B cell (primary cell): ENCODE measurements around the gene ZNF57. TPM values are rescaled to one million over a fixed set of nuclear protein-coding genes. Genes with fewer than 3 reads are reported as not detected.

ENCODE experiments used
- ATAC-seq: fragments of 200-7000 bp; cut with Tn5 transposase; one replicate; pipeline ENCODE4 v1.10.0; 2021; ENCODE audit warnings: low read depth, mild to moderate bottlenecking, moderate number of reproducible peaks, moderate library complexity
- CTCF ChIA-PET: fragments of 350-600 bp; sonication (Branson Sonifier 250); formaldehyde crosslinking; loops from one replicate; lab custom pipeline; 2021; ENCODE audit warnings: antibody characterized with exemption, inconsistent platforms; lab: Charles Lee
- POLR2A ChIA-PET: fragments of 350-600 bp; sonication (Branson Sonifier 250); formaldehyde crosslinking; loops from one replicate; lab custom pipeline; 2021; ENCODE audit warnings: antibody characterized with exemption; lab: Charles Lee
- DNase-seq: peaks from one replicate; pipeline ENCODE4 v3.0.0; 2013
- H2AFZ ChIP-seq: 2 replicates; pipeline ENCODE4 v1.6.1; 2012; ENCODE audit warnings: mild to moderate bottlenecking, low read depth, low read length; ENCODE audit not compliant: insufficient read depth, poor library complexity, severe bottlenecking
- H3K27ac ChIP-seq, 2 donors: 1 replicate in 1 of 2; 2 replicates in 1 of 2; pipeline ENCODE4 v1.5.1; 2012 to 2013; ENCODE audit warnings: low read length in 2 of 2, mild to moderate bottlenecking in 2 of 2, moderate library complexity in 1 of 2
- H3K27me3 ChIP-seq, 4 experiments: fragments of 200-600 bp in 1 of 4; sonication (generic) in 1 of 4; replicated peaks in 1 of 4; 1 replicate in 2 of 4; 2 replicates in 2 of 4; pipeline versions ENCODE4 v1.6.1 to v1.7.0; 2013 to 2016; ENCODE audit warnings: low read length in 3 of 4, mild to moderate bottlenecking in 2 of 4, mixed read lengths in 1 of 4, moderate library complexity in 1 of 4; ENCODE audit not compliant: insufficient read depth in 4 of 4, control insufficient read depth in 3 of 4; ENCODE audit errors: control extremely low read depth in 1 of 4
- H3K36me3 ChIP-seq, 2 experiments: replicated peaks in 1 of 2; 1 replicate in 1 of 2; 2 replicates in 1 of 2; pipeline versions ENCODE4 v1.6.1 to v1.7.1; 2013; ENCODE audit warnings: low read length in 1 of 2; ENCODE audit not compliant: insufficient read depth in 2 of 2, control insufficient read depth in 1 of 2; ENCODE audit errors: control extremely low read depth in 1 of 2, extremely low read depth in 1 of 2
- H3K4me1 ChIP-seq, 2 donors: fragments of 200-600 bp in 1 of 2; sonication (generic) in 1 of 2; 1 replicate in 1 of 2; 2 replicates in 1 of 2; pipeline versions ENCODE4 v1.5.1 to v1.6.1; 2013 to 2017; ENCODE audit warnings: low read length in 2 of 2; ENCODE audit not compliant: control insufficient read depth in 2 of 2, insufficient read depth in 2 of 2
- H3K4me2 ChIP-seq: replicated peaks from 2 replicates; pipeline ENCODE3; 2012; ENCODE audit warnings: mild to moderate bottlenecking, low read depth, low read length; ENCODE audit not compliant: poor library complexity, severe bottlenecking
- H3K4me3 ChIP-seq, 5 experiments: fragments of 200-600 bp in 1 of 5; sonication (generic) in 1 of 5; 1 replicate in 3 of 5; 2 replicates in 2 of 5; pipeline versions ENCODE4 v1.5.1 to v1.7.0; 2011 to 2016; ENCODE audit warnings: low read length in 4 of 5, mild to moderate bottlenecking in 4 of 5, low read depth in 2 of 5, control low read depth in 1 of 5, moderate library complexity in 1 of 5; ENCODE audit not compliant: insufficient read depth in 1 of 5; ENCODE audit errors: control extremely low read depth in 1 of 5, extremely low read depth in 1 of 5
- H3K79me2 ChIP-seq: fragments of 200-600 bp; sonication (generic); one replicate; pipeline ENCODE4 v1.6.0; 2016; ENCODE audit warnings: low read length; ENCODE audit not compliant: control insufficient read depth, insufficient read depth
- H3K9ac ChIP-seq: fragments of 200-600 bp; sonication (generic); 2 replicates; pipeline ENCODE4 v1.6.1; 2017; ENCODE audit warnings: mild to moderate bottlenecking, low read length, moderate library complexity
- H3K9me3 ChIP-seq, 3 donors: one replicate each; pipeline versions ENCODE4 v1.6.1 to v1.7.1; 2013; ENCODE audit warnings: low read length in 2 of 3; ENCODE audit not compliant: control insufficient read depth in 2 of 3, insufficient read depth in 1 of 3; ENCODE audit errors: control extremely low read depth in 1 of 3
- H4K20me1 ChIP-seq: 2 replicates; pipeline ENCODE4 v1.6.0; 2012; ENCODE audit warnings: mild to moderate bottlenecking, low read length; ENCODE audit not compliant: insufficient read depth, control insufficient read depth, poor library complexity, severe bottlenecking
- H3K27ac Mint-ChIP-seq: one replicate; pipeline ENCODE4 v1.8.0; 2021; ENCODE audit warnings: mixed read lengths
- H3K27me3 Mint-ChIP-seq: one replicate; pipeline ENCODE4 v1.8.0; 2021; ENCODE audit warnings: mixed read lengths
- H3K4me1 Mint-ChIP-seq: one replicate; pipeline ENCODE4 v1.8.0; 2021; ENCODE audit warnings: mixed read lengths
- H3K4me3 Mint-ChIP-seq: one replicate; pipeline ENCODE4 v1.8.0; 2021; ENCODE audit warnings: mixed read lengths
- H3K9me3 Mint-ChIP-seq: one replicate; pipeline ENCODE4 v1.8.0; 2022; ENCODE audit warnings: mixed read lengths; ENCODE audit not compliant: insufficient read depth
- CTCF ChIP-seq: fragments of 200-600 bp; IDR thresholded peaks from one replicate; pipeline ENCODE4 v1.8.0; 2022; ENCODE audit warnings: antibody characterized with exemption, mild to moderate bottlenecking
- EZH2 ChIP-seq: IDR thresholded peaks from 2 replicates; pipeline ENCODE4 v1.6.1; 2012; ENCODE audit warnings: borderline replicate concordance, low read depth, mild to moderate bottlenecking, moderate library complexity, low read length; ENCODE audit not compliant: insufficient read depth, poor library complexity, severe bottlenecking
- WGBS: methylation state at CpG from one replicate; pipeline ENCODE4 v1.1.5; 2013; ENCODE audit warnings: missing lambda C conversion rate; ENCODE audit not compliant: insufficient coverage; 5-methylcytosine and 5-hydroxymethylcytosine counted together
- intact Hi-C: fragments of 100-400 bp; cut with micrococcal nuclease; formaldehyde crosslinking; loops from one replicate; pipeline ENCODE4 v1.10.0; 2022
- polyA plus RNA-seq: library from polyadenylated mRNA; depleted of rRNA; stranded (reverse); fragments of >200 nt; gene quantifications from 2 replicates; pipeline ENCODE4 v1.2.3, GENCODE V29; 2012
- total RNA-seq, 2 donors: library from RNA; stranded (reverse); fragments of 120-200 nt in 1 of 2; gene quantifications; 1 replicate in 1 of 2; 2 replicates in 1 of 2; pipeline versions ENCODE4 v1.2.3 to v1.2.4, GENCODE V29; 2013 to 2022

The ZNF57 gene
- total and polyA plus RNA-seq, 2 donors (not counting 1 experiment from before 2014, with no cell fraction given): 1.4 to 3.4 TPM

GRCh38 chr19:2858864-2859263 is 41.9 kb upstream of the ZNF57 start:
- DNase-seq: no peak
- no peak overlapping the region for H3K9ac ChIP-seq
- POLR2A ChIA-PET: interaction anchor here (0.6 kb wide), 1 partner anchor 677 kb away, joined by 7 read pairs; no protein-coding TSS in a partner anchor
- intact Hi-C loops: no loop called here
- H3K27ac Mint-ChIP-seq: no peak overlapping the region
- H3K79me2 ChIP-seq: no peaks in the 10 kb centered on the region
- peaks cover 11 to 15% (median 13%) of the 10 kb centered on the region in 3 donors for H3K9me3 ChIP-seq
- H3K27me3 Mint-ChIP-seq: no peaks in the 10 kb centered on the region
- no peaks in the 10 kb centered on the region for H3K27me3 ChIP-seq
- H3K9me3 Mint-ChIP-seq: peaks cover 4% of the 10 kb centered on the region
- no peaks in the 10 kb centered on the region for H4K20me1 ChIP-seq
- H3K4me3 ChIP-seq: no peak overlapping the region
- peaks cover 3 to 8% of the 10 kb centered on the region in 2 experiments for H3K36me3 ChIP-seq
- 90% methylated on average over 21 of the region's 27 CpGs for WGBS
- CTCF ChIA-PET: no interaction called here
- H3K4me1 ChIP-seq: no peaks in the 10 kb centered on the region
- H3K4me1 Mint-ChIP-seq: peaks cover 8% of the 10 kb centered on the region
- no peak overlapping the region for H3K27ac ChIP-seq
- no peak for ATAC-seq
- H2AFZ ChIP-seq: no peak overlapping the region
- TF ChIP-seq EZH2 (no peak), CTCF (no peak)
- no peak overlapping the region for H3K4me3 Mint-ChIP-seq
- no peak overlapping the region for H3K4me2 ChIP-seq

GRCh38 chr19:2863816-2864215 is 36.9 kb upstream of the ZNF57 start:
- DNase-seq: no peak
- ChIA-PET CTCF (no interaction called here), POLR2A (no interaction called here)
- no peak overlapping the region for H2AFZ ChIP-seq
- Mint-ChIP-seq H3K9me3 (no peaks in the 10 kb centered on the region), H3K4me3 (no peak overlapping the region), H3K27ac (no peak overlapping the region), H3K27me3 (peaks cover 9% of the 10 kb centered on the region), H3K4me1 (peaks cover 2% of the 10 kb centered on the region)
- H3K9ac ChIP-seq: no peak overlapping the region
- no peaks in the 10 kb centered on the region for H3K36me3 ChIP-seq
- H3K4me2 ChIP-seq: no peak overlapping the region
- H3K79me2 ChIP-seq: no peaks in the 10 kb centered on the region
- no peak for ATAC-seq
- H3K4me1 ChIP-seq: no peaks in the 10 kb centered on the region
- H3K9me3 ChIP-seq: peaks cover 0 to 14% (median 0%) of the 10 kb centered on the region in 3 donors
- no peak overlapping the region for H3K4me3 ChIP-seq
- H4K20me1 ChIP-seq: no peaks in the 10 kb centered on the region
- 92% methylated on average over 9 of the region's 10 CpGs for WGBS
- no peaks in the 10 kb centered on the region for H3K27me3 ChIP-seq
- intact Hi-C loops: no loop called here
- H3K27ac ChIP-seq: no peak overlapping the region
- no peak for TF ChIP-seq EZH2
